NCI-H2107 (cell line): ENCODE results near the gene SH3PXD2A.
"Not testable (repeated sequence)": the region's sequence is repeated elsewhere in the genome, so short reads cannot be mapped to it uniquely, and the experiment has no call there.

Experiments used
- DNase-seq: peaks from one replicate; lab custom pipeline; 2025; lab: John Stamatoyannopoulos, UW

Gene SH3PXD2A

GRCh38 chr10:103620891-103621782 lies 234.2 kb downstream of the SH3PXD2A start:
- DNase-seq = no peak

GRCh38 chr10:103620352-103620740 lies 235.0 kb downstream of the SH3PXD2A start:
- DNase-seq = no peak

DNA sequence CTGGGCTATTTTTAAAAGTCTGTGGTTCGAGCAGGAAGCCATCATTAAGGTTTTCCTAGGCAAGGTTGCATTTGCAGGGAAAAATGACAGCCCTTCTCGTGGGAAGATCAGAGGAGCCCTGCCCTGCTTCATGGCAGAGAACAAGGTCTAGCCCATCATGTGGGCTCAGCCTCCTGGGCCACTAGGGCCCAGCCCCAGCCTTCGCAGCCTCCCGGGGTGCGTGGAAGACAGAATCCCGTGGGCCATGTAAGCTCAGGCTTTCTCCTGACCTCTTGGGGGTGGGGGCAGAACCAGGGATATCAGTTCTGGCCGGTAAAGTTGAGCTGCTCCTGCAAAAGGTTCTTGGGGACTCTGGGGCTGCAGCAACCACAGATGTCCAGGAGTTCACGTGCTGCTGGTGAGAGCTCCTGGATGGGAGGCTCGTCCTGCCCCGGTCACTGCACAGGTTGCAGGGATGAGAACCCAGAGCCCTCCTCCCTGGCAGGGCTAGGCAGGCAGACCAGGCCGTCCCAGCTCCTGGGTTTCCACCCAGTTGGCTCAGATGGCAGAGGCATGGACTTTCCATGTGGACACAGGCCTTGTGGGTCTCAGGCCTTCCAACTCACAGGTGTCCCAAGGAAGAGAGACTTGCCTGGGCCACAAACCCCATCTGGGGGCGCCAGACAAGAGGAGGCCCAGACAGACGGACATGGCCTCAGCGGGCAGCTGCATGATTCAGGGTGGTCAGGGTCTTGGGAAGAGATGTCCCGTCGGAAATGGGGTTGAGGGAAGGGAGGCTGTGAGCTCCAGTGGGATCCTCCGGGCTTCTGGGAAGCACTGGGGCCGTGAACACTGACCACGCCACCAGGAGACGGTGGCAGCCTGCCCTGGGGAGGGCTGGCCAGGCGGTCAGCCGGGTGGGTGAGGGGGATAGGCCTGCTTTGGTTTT lies 235.7 kb downstream of the SH3PXD2A start:
- no peak for DNase-seq

DNA sequence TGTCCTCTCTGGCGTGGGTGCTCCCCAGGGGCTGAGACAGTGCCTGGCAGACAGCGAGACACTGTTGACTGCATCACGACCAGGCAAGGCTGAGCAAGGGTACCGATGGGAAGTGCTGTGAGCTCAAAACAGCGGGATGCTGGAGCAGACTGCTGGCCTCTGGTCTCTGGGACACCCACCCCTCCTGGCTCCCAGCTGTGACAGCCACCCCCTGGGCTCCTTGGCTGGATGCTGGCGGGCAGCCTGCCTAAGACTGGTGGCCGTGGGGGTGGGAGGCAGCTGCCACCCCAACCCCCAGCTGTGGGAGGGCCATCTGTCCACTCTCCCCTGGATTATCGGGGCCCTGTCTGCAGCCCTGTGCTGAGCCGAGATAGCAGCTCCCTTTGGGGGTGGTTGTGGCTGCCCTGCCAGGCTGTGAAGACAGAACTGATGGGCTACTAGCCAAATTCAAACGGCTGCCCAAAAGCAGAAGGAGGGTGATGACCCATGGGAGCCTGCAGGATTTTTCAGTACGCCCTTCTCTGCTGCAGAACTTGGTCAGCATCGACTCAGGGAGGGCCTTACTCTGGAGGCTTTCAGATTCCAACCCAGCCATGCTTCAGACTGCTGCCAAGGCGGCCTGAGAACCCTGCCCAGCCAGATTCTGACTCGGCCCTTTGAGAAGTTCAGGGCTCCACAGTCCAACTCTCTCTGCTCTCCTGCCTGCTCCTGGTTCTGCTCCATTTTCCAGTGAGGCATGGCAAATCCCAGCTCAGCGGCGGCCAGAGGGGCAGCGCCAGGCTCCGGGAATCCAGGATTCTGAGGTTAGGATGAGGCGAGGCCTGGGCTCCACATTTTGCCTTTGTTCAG lies 236.6 kb downstream of the SH3PXD2A start:
- no peak for DNase-seq

GRCh38 chr10:103617602-103618385 lies 237.6 kb downstream of the SH3PXD2A start:
- no peak for DNase-seq

- DNase-seq = no peak
These were observed 238.4 kb downstream of the SH3PXD2A start for GRCh38 chr10:103616705-103617601.

- DNase-seq = no peak
These were observed 240.8 kb downstream of the SH3PXD2A start for GRCh38 chr10:103614306-103615158.

- DNase-seq = no peak
These were observed 241.8 kb downstream of the SH3PXD2A start for GRCh38 chr10:103613616-103614015.

- no peak for DNase-seq
These were observed 242.7 kb downstream of the SH3PXD2A start for GRCh38 chr10:103612462-103613365.

GRCh38 chr10:103610921-103611511 lies 244.4 kb downstream of the SH3PXD2A start:
- no peak for DNase-seq

- DNase-seq = no peak
These were observed 245.3 kb downstream of the SH3PXD2A start for GRCh38 chr10:103610083-103610472.

- DNase-seq = no peak
These were observed 245.9 kb downstream of the SH3PXD2A start for GRCh38 chr10:103609231-103610082.

- not testable (repeated sequence) for DNase-seq
These were observed 247.3 kb downstream of the SH3PXD2A start for GRCh38 chr10:103608056-103608455.

DNA sequence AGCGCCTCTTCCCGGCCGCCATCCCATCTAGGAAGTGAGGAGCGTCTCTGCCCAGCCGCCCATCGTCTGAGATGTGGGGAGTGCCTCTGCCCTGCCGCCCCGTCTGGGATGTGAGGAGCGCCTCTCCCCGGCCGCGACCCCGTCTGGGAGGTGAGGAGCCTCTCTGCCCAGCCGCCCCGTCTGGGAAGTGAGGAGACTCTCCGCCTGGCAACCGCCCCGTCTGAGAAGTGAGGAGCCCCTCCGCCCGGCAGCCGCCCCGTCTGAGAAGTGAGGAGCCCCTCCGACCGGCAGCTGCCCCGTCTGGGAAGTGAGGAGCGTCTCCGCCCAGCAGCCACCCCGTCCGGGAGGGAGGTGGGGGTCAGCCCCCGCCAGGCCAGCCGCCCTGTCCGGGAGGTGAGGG lies 248.3 kb downstream of the SH3PXD2A start:
- not testable (repeated sequence) for DNase-seq

- not testable (repeated sequence) for DNase-seq
These were observed 249.3 kb downstream of the SH3PXD2A start for GRCh38 chr10:103606097-103606438.

- DNase-seq = no peak
These were observed 249.8 kb downstream of the SH3PXD2A start for GRCh38 chr10:103605359-103606096.
